Loucy (cell line): ENCODE results near the gene OPN1MW.
"Not testable (repeated sequence)": the region's sequence is repeated elsewhere in the genome, so short reads cannot be mapped to it uniquely, and the experiment has no call there.

ENCODE experiments used
- CTCF ChIP-seq: fragments of 200-600 bp; sonication (generic); conservative IDR thresholded peaks from 2 replicates; pipeline ENCODE4 v1.5.1; 2014; ENCODE audit warnings: mild to moderate bottlenecking, antibody characterized with exemption, low read length
- EZH2phosphoT487 ChIP-seq: fragments of 200-600 bp; IDR thresholded peaks from 2 replicates; pipeline ENCODE4 v1.6.1; 2018; ENCODE audit warnings: antibody characterized with exemption, mild to moderate bottlenecking, moderate library complexity, borderline replicate concordance

GRCh38 chrX:154239982-154240503 is 57.6 kb downstream of the OPN1MW start:
- not testable (repeated sequence) for TF ChIP-seq CTCF, EZH2phosphoT487
